ENCODE results near the gene PLEKHH1.

DNA sequence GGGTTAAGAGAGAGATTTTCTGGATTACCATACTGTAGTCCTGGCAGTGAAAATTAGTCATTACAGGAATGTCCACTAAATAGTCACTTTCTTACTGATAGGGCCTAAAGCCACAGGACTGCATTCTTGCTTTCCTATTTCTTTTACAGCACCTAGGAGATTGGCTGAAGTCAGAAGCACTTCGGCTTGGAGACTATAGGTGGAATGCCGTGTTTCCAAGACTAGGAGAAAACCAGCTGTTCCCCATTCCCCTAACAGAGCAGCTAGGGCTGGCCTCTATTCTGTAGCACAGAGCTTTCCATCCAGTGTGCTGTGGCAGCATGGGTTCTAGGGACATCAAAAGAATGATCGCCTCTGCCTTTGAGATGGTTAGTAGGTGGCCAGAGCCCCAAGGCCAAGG is 51.9 kb downstream of the PLEKHH1 start:
- TF ChIP-seq, protein P1, sequence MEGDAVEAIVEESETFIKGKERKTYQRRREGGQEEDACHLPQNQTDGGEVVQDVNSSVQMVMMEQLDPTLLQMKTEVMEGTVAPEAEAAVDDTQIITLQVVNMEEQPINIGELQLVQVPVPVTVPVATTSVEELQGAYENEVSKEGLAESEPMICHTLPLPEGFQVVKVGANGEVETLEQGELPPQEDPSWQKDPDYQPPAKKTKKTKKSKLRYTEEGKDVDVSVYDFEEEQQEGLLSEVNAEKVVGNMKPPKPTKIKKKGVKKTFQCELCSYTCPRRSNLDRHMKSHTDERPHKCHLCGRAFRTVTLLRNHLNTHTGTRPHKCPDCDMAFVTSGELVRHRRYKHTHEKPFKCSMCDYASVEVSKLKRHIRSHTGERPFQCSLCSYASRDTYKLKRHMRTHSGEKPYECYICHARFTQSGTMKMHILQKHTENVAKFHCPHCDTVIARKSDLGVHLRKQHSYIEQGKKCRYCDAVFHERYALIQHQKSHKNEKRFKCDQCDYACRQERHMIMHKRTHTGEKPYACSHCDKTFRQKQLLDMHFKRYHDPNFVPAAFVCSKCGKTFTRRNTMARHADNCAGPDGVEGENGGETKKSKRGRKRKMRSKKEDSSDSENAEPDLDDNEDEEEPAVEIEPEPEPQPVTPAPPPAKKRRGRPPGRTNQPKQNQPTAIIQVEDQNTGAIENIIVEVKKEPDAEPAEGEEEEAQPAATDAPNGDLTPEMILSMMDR (IDR thresholded peaks at IDR 0.05): no peak
- TF ChIP-seq POLR2AphosphoS5 (IDR thresholded peaks at IDR 0.05): no peak
- TF ChIP-seq POLR2A (IDR thresholded peaks at IDR 0.05): no peak
